Body of pancreas (tissue), 4 donors: ENCODE data around the gene ARID4A. TPM values are rescaled to one million over a fixed set of nuclear protein-coding genes. Genes with fewer than 3 reads are reported as not detected.

Experiments
- ATAC-seq: fragments of 150-250 bp; one replicate; pipeline ENCODE4 v1.9.1; 2016
- DNase-seq, 4 donors: peaks; one replicate each; pipeline ENCODE4 v3.0.0-alpha.2; 2019
- H3K27ac ChIP-seq, 4 donors: fragments of 200-600 bp; sonication (generic); 1 replicate in 3 of 4; 2 replicates in 1 of 4; pipeline versions ENCODE4 v1.5.1 to v1.6.1; 2016 to 2019; ENCODE audit warnings: mild to moderate bottlenecking in 1 of 4, mixed read lengths in 1 of 4, moderate library complexity in 1 of 4
- H3K27me3 ChIP-seq, 2 donors: fragments of 200-600 bp; sonication (generic); one replicate each; pipeline ENCODE4 v1.6.0; 2016; ENCODE audit warnings: mild to moderate bottlenecking in 1 of 2
- H3K36me3 ChIP-seq, 2 donors: fragments of 200-600 bp; sonication (generic); replicated peaks in 1 of 2; 2 replicates each; pipeline ENCODE4 v1.5.1; 2016; ENCODE audit warnings: low read depth in 2 of 2; ENCODE audit not compliant: insufficient read depth in 1 of 2
- H3K4me1 ChIP-seq: fragments of 200-600 bp; sonication (generic); one replicate; pipeline ENCODE4 v1.6.0; 2016
- H3K4me3 ChIP-seq, 2 donors: fragments of 200-600 bp; sonication (generic); 1 replicate in 1 of 2; 2 replicates in 1 of 2; pipeline ENCODE4 v1.5.1; 2016 to 2019
- H3K9me3 ChIP-seq, 3 donors: fragments of 200-600 bp; sonication (generic); 1 replicate in 2 of 3; 2 replicates in 1 of 3; pipeline ENCODE4 v1.5.1; 2016
- POLR2A ChIP-seq, 3 donors: fragments of 450-650 bp; IDR thresholded peaks; one replicate each; pipeline ENCODE4 v1.6.1; 2016; ENCODE audit warnings: antibody characterized with exemption in 3 of 3, mild to moderate bottlenecking in 2 of 3
- WGBS, 2 donors: methylation state at CpG; one replicate each; pipeline ENCODE4 v1.1.5; 2017; 5-methylcytosine and 5-hydroxymethylcytosine counted together
- intact Hi-C: fragments of 100-400 bp; cut with DNase I; formaldehyde crosslinking; loops from one replicate; pipeline ENCODE4 v1.15.1; 2023
- total RNA-seq, 2 donors: library from RNA; depleted of rRNA; stranded (reverse); fragments of >200 nt; gene quantifications; one replicate each; pipeline ENCODE4 v1.1.0, GENCODE V29; 2016
- TF ChIP-seq, protein P1 (sequence below), 7 experiments: fragments of 450-650 bp in 4 of 7; fragments of 200-600 bp in 3 of 7; sonication (generic) in 3 of 7; IDR thresholded peaks; one replicate each; pipeline ENCODE4 v1.5.1; 2016 to 2019; ENCODE audit warnings: antibody characterized with exemption in 7 of 7

ARID4A gene
- total RNA-seq, 2 donors from 2014 or later = 23.6 to 28.3 TPM

DNA sequence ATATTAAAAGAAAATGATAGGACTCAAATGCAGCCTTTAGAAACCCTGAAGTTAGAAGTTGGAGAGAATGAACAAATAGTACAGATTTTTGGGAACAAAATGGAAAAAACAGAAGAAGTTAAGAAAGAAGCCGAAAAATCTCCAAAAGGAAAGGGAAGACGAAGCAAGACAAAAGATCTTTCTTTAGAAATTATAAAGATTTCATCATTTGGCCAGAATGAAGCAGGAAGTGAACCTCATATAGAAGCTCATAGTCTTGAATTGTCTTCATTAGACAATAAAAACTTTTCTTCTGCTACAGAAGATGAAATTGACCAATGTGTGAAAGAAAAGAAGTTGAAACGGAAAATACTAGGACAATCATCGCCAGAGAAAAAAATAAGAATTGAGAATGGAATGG lies 66.0 kb downstream of the ARID4A start:
- TF ChIP-seq, protein P1, sequence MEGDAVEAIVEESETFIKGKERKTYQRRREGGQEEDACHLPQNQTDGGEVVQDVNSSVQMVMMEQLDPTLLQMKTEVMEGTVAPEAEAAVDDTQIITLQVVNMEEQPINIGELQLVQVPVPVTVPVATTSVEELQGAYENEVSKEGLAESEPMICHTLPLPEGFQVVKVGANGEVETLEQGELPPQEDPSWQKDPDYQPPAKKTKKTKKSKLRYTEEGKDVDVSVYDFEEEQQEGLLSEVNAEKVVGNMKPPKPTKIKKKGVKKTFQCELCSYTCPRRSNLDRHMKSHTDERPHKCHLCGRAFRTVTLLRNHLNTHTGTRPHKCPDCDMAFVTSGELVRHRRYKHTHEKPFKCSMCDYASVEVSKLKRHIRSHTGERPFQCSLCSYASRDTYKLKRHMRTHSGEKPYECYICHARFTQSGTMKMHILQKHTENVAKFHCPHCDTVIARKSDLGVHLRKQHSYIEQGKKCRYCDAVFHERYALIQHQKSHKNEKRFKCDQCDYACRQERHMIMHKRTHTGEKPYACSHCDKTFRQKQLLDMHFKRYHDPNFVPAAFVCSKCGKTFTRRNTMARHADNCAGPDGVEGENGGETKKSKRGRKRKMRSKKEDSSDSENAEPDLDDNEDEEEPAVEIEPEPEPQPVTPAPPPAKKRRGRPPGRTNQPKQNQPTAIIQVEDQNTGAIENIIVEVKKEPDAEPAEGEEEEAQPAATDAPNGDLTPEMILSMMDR (IDR thresholded peaks at IDR 0.05) = no peak
- TF ChIP-seq POLR2A (IDR thresholded peaks at IDR 0.05) = no peak
- no peaks in the 10 kb centered on the region for H3K4me1 ChIP-seq
- no peaks in the 10 kb centered on the region for H3K9me3 ChIP-seq
- no peak overlapping the region for H3K4me3 ChIP-seq
- H3K27ac ChIP-seq = no peak overlapping the region
- WGBS, 2 donors = 85 to 87% methylated on average over 4 of the region's 4 CpGs
- H3K27me3 ChIP-seq = no peaks in the 10 kb centered on the region
- intact Hi-C loops = no loop called here
- DNase-seq = no peak
- peaks cover 6 to 20% of the 10 kb centered on the region in 2 donors for H3K36me3 ChIP-seq
- no peak for ATAC-seq

GRCh38 chr14:58367296-58367695 lies 68.9 kb downstream of the ARID4A start:
- 67 to 72% methylated on average over 3 of the region's 3 CpGs for WGBS, 2 donors
- Histone ChIP-seq H3K4me1 (no peaks in the 10 kb centered on the region), H3K27me3 (no peaks in the 10 kb centered on the region), H3K36me3 (peaks cover 6 to 15% of the 10 kb centered on the region in 2 donors), H3K9me3 (no peaks in the 10 kb centered on the region), H3K4me3 (no peak overlapping the region), H3K27ac (no peak overlapping the region)
- DNase-seq (peak in 3 of 4 donors; percentile 9 to 64 (median 15)), ATAC-seq (no peak)
- intact Hi-C loops = no loop called here
- TF ChIP-seq, protein P1 (IDR thresholded peaks at IDR 0.05) = no peak
- no peak for TF ChIP-seq POLR2A (IDR thresholded peaks at IDR 0.05)

- intact Hi-C loops = no loop called here
- H3K36me3 ChIP-seq = peaks cover 6 to 17% of the 10 kb centered on the region in 2 donors
- no peak for ATAC-seq
These were observed 70.6 kb downstream of the ARID4A start for GRCh38 chr14:58368956-58369355.

GRCh38 chr14:58376791-58377190 lies 78.4 kb downstream of the ARID4A start:
- Histone ChIP-seq H3K36me3 (peaks cover 0 to 7% of the 10 kb centered on the region in 2 donors), H3K4me3 (no peak overlapping the region), H3K27me3 (no peaks in the 10 kb centered on the region), H3K27ac (no peak overlapping the region), H3K9me3 (no peaks in the 10 kb centered on the region), H3K4me1 (no peaks in the 10 kb centered on the region)
- no peak for ATAC-seq
- TF ChIP-seq, protein P1 (IDR thresholded peaks at IDR 0.05) = no peak
- no peak for TF ChIP-seq POLR2A (IDR thresholded peaks at IDR 0.05)
- intact Hi-C loops = no loop called here
- DNase-seq = no peak

More at GRCh38 chr14:58368956-58369355, 70.6 kb downstream of the ARID4A start:
- no peaks in the 10 kb centered on the region for H3K4me1 ChIP-seq
- H3K27me3 ChIP-seq = no peaks in the 10 kb centered on the region
- no peak overlapping the region for H3K4me3 ChIP-seq
- DNase-seq = no peak
- TF ChIP-seq, protein P1 (IDR thresholded peaks at IDR 0.05) = no peak
- TF ChIP-seq POLR2A (IDR thresholded peaks at IDR 0.05) = no peak
- WGBS, 2 donors = 88 to 100% methylated on average over 1 of the region's 1 CpG
- no peaks in the 10 kb centered on the region for H3K9me3 ChIP-seq
- H3K27ac ChIP-seq = no peak overlapping the region

- Histone ChIP-seq H3K4me1 (peaks cover 6% of the 10 kb centered on the region), H3K27me3 (no peaks in the 10 kb centered on the region), H3K36me3 (no peaks in the 10 kb centered on the region), H3K4me3 (no peak overlapping the region), H3K27ac (no peak overlapping the region), H3K9me3 (no peaks in the 10 kb centered on the region)
- DNase-seq (no peak), ATAC-seq (no peak)
- intact Hi-C loops = no loop called here
- TF ChIP-seq, protein P1 (IDR thresholded peaks at IDR 0.05) = no peak
- TF ChIP-seq POLR2A (IDR thresholded peaks at IDR 0.05) = no peak
- 70 to 75% methylated on average over 2 of the region's 2 CpGs for WGBS, 2 donors
These were observed 92.5 kb downstream of the ARID4A start for GRCh38 chr14:58390830-58391229.
